OCI-M1 (cell line): Measurements from ENCODE around the gene IBSP.

Experiments used
- DNase-seq: peaks from one replicate; lab custom pipeline; 2025; lab: John Stamatoyannopoulos, UW

IBSP gene, protein sequence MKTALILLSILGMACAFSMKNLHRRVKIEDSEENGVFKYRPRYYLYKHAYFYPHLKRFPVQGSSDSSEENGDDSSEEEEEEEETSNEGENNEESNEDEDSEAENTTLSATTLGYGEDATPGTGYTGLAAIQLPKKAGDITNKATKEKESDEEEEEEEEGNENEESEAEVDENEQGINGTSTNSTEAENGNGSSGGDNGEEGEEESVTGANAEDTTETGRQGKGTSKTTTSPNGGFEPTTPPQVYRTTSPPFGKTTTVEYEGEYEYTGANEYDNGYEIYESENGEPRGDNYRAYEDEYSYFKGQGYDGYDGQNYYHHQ

DNA sequence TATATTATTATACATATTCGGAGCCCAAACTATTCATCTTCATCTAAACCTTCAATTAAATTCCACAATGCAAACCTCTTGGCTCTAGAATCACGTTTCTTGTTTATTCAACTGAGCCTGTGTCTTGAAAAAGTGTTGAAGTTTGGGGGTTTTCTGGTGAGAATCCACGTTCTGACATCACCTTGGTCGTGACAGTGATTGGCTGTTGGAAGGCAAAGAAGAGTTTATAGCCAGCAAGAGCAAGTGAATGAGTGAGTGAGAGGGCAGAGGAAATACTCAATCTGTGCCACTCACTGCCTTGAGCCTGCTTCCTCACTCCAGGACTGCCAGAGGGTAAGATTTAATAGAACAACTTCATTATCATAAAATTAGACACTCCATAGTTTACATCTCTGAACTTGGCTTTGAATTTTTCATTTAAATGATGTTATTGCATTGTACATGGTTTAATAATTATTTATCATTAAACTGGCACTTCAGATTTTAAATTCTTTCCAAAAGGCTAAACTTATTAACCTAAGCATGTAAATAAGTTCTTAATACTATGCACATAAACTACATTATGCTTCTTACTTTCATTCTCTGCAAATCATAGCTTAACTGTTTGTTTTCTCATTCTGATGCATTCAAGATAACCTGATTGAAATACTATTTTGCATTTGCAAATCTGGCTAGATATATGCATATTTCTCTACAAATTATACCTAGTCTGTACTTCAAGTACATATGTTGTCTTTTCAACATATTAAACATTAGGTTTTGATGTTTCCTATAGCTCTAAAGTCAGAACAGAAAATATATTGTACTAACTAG, at the start of gene IBSP:
Gene IBSP, plus strand, starts transcription at position 254 of the 813 bp plus-strand sequence. CDS start 2,808 bp downstream, outside the sequence.
- no peak for DNase-seq

DNA sequence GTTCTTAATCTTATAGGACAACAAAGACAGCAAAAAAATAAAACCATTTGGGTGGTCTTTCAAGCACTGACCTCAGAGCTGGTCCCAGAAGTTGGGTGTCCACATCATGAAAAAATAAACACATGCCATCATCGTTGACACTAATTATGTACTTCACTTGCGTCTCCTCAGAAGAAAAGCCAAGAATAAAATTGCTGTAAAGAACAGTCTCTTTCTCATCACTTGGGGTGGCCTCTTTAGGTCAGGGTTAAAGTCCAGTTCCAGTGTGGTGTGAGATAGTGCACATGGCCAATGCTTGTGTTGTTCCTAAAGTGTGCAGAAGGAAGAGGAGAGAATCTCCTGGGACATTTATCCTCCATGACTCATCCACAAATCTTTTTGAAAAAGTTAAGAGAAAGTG, 49.5 kb upstream of the IBSP start:
- no peak for DNase-seq

DNA sequence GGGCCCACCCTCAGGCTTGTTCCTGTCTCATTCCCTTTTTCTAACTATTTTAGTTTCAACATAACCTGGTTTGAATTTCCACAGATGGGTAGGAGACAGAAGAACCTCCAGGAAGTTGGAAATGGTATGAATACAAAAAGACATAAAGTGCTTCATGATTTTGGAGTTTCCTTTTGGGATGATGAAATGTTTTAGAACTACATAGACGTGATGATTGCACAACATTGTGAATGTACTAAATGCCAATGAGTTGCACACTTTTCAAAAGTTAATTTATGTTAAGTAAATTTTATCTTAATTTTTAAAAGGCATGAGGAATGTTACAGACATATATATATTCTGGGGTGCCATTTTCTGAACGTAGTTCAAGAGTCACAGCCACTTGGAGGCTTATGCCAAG, 41.1 kb upstream of the IBSP start:
- DNase-seq, result no peak

DNA sequence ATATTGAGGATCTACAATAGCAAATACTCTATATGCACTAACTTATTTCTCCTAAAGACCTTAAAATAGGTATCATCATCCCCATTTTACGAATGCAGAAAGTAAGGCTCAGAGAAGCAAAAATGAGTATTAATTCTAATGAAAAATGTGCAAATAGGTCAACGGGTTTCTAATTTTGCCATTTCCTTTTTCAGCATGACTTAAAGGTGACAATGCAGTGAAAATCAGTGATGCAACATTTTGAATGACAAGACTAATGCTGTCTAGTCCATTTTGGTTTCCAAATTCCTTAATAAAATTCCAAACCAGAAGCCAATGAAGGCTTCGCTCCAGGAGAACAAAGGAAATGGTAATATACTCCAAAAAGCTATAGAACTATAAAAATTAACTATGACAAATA, 37.0 kb upstream of the IBSP start:
- no peak for DNase-seq

DNA sequence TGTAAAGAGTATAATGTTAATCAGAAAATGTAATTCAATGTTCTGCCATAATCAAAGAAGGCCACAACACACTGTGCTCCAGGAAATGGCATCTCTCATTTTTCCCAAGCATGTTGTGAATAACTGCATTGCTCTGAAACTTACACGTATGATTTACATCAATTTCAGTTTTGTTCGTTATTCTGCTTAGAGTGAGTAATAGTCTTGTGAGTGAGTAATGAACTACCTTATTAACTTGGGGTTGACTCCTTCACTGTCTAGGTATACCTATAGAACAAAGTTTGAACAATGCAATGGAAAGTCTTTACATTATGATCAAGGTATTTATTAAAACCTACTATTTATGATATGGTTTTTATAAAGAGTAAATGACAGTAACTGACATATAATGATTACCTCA, 17.8 kb upstream of the IBSP start:
- DNase-seq, result no peak

DNA sequence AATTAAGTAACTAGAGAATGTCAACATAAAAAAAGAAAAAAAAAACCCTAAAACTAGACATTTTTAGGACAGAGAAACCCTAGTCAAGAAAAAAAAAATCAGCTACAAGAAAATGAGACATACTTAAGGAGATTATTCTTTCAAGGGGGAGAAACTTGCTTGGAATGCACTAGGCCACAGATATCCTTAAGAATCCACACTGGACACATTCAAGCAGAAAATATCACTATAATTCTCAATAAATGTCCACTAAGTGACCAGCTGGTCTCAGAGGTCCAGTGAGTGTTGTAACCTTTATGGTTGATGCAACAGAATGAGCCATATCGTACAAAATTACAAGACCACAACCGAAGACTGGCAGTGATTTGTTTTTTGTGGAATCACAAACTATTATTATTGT, 15.6 kb upstream of the IBSP start:
- no peak for DNase-seq

DNA sequence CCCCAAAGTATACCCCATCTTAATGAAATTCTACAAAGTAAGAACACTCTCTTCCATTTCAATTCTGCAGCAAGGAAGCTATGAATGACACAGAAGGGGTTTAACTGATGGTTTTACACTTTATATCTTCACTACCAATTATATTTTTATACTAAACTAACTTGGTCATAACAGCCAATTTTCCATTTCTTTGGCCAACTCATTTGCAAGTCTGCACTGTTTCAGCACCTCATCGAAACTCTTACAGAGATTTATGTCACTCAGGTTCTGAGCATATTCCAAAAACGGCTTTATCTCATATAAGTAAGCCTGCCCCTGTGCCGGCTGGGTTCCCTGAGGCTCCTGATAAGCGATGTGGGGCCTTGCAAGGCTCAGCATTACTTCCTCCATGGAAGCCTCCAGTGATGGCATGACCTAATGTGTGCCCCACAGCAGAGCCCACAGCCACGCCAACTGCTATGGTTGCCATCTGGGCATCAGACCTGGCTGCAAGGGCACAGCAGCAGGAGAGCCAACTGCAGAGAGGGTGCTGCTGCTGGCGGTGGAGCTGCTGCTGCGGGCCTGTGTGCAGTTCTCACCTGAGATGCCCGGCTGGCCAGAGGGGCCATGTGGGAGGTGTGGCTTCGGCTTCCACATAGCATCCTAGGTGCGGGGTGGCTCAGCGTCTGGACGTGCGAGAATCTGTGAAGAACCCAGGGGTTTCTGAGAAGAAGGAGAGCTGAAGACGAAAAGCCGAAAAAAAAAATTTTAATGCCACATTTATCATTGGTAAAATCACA, 13.4 kb upstream of the IBSP start:
- DNase-seq, result peak; percentile 79

DNA sequence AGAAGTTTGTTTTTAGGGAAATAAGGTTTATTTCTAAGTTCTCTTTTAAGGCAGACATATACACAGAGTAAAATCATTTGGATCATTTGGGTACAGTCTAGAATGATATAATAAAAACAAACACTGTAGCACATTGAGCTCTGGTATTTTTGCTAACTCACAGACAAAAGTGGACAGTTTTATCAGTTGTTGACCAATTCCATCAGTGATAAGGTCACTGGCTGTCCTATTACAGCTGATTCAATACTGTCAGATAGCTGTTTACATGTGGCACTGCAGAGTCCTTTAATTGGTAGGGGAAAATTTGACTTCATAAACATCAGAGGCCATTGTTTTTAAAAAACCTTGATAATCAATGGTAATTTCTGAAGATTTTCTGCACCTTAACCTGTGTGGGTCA, 3.5 kb downstream of the IBSP start:
- peak; percentile 10 for DNase-seq

DNA sequence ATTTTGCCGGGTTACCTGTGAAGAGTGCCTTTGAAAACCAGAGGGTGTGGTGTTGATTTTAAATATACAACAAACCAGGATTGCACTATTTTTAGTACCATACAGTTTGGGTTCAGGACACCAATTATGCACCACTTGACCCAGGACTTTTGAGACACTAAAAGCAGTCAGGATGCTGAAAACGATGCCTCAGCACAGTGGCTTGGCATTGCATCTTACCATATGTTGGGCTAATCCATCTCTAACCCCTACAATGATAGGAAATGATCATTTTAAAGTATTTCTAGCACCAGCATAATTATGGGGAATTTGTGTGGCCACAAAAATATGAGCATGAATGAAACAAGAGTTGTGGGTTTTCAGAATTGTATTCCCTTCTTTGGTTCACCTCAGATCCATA, 4.1 kb downstream of the IBSP start:
- DNase-seq, result no peak

DNA sequence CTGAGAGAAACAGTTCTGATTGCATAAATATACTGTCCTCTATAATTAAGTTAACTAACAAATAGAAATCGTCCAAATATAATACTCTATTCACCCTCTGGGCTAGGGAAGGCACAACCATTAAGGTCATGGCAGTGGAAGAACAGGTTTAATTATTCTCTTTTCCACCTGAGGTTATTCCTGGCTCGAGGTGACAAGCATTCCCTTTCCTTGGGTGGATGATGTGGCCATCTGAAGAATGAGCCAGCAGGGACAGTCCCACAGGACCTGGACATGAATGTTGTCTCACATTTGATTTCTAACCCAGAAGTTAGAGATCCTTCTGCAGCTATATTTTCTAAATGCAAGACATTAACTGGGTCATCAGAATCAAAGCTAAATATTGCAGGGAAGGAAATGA, 5.5 kb downstream of the IBSP start:
- DNase-seq, result no peak

DNA sequence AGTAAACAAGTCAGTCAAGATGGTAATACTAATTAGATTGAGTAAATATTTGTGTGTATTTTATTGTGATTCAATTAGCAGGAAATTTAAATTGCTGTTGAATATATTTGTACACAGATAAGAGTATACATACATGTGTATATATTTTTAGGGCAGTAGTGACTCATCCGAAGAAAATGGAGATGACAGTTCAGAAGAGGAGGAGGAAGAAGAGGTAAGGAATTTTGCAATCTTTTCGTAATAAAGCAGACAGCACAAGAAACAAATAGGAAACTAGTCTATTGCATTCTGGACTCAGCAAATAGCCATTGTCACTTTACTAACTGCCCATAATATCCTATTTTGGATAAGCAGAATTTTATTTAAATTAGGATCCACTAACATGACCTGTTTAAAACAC, 6.6 kb downstream of the IBSP start:
- DNase-seq, result no peak

DNA sequence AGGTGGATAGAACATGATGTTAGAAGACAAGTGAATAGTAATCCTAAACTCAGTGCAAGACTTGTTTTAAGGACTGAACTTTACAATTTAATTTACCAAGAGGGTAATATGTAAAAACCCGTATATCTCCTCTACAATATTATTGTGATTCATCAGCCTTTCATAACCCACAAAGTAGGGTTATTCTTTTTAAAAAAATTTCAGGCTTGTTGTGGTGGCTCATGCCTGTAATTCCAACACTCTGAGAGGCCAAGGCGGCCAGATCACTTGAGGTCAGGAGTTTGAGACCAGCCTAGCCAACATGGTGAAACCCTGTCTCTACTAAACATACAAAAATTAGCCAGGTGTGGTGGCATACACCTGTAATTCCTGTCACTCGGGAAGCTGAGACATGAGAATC, 7.2 kb downstream of the IBSP start:
- no peak for DNase-seq

DNA sequence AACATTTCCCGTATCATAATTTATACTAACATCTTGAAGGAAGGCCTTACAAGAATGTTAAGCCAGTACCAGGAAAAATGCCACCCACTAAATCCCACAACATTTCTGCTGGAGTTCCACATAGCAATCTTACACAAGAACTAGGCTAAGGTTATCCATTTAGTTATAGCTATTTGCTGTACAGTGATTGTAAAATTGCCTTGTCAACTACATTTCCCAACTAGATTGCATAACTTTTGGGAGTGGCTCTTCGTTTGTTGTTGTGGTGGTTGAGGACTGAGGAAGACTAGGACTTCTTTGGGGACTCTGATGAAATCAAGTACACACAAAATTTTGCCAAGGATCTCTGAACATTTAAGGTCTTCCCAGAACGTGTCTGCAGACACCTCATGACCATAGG, 8.0 kb downstream of the IBSP start:
- peak; percentile 53 for DNase-seq

DNA sequence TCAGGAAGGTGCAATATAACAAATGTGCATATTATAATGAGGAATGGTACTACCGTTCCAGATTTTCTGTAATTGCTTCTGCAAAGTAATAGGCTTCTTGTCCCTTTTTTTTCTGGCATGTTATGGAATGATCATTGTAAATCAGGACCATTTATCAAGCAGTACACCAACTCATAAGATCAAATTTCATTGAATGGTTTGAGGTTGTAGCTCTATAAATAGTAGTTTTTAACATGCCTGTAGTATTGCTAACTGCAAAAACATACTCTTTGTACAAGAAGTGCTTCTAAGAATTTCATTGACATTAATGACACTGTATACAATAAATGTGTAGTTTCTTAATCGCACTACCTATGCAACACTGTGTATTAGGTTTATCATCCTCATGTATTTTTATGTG, 12.6 kb downstream of the IBSP start:
- DNase-seq, result no peak

DNA sequence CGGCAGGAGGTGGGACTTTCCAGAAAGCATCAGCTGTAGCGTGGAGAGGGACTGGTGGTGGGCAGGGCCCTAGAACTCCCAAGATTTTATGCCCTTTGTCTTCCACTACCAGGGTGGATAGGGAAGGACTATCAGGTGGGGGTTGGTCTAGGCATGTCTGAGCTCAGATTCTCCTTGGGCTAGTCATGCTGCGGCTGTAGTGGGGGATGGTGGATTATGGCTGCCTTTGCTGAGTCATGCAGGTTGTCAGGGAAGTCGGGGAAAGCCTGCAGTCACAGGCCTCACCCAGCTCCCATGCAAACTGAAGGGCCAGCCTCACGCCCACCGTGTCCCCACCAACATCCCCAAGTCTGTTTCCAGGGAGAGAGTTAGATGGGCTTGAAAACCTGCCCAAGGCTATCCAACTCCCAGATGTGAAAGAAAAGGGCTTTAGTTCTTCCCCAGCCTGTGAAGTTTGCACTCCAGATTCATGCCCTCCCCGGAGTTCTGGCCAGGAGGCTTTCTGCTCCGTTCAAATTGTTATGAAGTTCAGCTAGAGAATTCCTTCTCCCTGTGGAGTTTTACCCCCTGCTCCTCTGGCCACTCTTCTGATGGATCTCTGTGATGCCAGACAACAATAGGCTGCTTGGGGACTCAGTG, 20.0 kb downstream of the IBSP start:
- DNase-seq, result peak; percentile 65

DNA sequence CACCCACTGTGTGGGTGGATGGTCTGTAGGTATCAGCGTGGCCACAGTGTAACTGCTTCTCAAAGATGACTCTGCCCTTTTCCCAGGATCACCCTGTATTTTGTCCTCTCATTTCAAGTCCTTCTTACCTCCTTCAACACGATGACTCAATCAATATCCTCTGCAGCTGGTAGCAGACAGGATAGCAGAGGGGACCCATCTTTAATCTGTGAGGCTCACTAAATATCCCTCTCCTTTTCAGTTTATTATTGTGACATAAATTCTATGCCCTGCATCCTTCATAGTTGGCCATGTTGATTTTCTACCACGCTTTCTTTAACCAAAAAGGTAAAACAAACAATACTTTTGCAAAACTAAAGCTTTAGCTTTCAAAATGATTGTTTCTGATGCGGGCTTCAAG, 23.8 kb downstream of the IBSP start:
- no peak for DNase-seq

DNA sequence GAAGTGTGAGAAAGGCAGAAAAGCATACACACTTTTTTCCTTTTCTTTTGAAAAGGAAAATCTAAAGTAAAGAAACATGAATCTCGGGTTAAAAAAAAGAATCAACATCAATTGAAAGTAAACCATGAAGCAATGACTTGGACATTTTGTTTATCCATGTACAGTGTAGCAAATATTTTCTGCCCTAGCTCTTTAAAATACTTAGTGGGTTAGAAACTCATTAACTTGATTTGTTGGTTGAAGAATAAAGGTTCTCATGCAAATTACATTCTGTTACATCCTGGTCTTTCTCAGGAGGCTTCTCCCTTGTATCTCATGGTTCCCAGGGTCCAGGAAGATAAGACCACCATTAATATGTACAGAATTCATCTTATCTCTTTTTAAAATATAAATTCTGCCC, 24.4 kb downstream of the IBSP start:
- DNase-seq, result no peak

DNA sequence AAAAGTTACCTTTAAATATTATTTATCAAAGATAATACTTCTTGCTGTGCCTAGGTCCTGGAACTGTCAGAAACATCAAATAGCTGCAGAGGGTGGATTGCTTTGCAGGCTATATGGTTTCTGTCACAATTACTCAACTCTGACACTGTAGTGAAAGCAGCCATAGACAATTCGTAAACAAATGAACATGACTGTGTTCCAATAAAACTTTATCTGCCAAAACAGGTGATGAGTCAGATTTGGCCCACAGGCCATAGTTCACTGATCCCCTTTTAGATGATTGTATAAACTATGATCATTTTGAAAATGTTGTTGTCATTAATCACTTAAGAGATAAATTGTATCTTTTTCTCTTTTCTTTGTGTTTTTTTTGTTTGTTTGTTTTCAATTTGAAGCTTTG, 25.0 kb downstream of the IBSP start:
- DNase-seq, result peak; percentile 46

DNA sequence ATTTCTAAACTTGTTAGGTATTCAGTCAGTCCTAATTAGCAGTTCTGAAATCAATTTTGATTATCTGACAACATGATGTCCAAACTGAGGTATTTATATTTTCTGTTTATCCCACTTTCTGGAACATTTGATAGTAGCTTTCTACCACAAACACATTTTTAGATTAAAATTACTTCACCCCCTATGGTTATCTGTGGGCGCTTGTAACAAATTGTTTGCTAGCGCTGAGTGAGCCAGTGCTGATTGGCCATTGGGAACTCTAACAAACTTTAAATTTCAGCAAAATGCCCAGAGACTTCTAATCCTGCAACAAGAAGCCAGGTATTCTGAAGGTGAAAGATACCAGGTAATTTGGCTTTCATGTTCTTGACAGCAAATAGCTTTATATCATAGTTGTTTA, 33.3 kb downstream of the IBSP start, which contains the start of gene MEPE:
Gene MEPE, plus strand, starts transcription at position 301 of the 400 bp plus-strand sequence. CDS start 1,746 bp downstream, outside the sequence.
- DNase-seq, result no peak

DNA sequence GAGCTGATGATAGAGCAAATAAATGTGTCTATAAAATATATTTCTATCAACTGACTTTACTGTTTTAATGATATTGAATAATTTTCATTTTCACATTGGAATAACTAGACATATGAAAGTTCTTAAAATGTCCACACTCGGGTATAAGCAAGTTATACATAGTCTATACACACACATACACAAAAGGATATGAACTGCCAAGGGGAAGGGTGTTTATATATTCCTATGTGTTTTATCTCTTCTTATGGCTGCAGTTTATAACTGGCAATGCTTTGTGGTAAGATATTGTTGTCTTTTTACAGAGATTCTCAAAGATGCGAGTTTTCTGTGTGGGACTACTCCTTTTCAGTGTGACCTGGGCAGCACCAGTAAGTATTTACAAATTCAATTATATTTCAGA, 35.0 kb downstream of the IBSP start:
- DNase-seq, result no peak

DNA sequence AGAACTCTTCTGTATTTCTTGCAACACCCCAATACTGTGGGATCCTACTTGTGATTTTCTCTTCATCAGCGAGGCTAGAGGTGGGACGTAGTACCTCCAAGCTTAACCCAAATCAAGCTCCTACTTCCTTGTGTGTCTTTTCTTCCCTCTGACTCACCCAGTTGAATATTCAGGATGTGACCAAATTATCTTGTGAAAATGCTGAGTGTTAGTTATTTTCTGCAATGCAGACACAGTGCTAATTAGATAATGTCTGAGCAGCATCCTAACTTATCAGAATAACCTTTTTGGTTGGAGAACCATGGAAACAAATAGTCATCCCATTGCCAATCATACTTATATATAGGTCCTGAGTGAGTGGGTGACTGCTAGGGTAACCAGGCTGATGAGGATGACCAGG, 35.8 kb downstream of the IBSP start:
- no peak for DNase-seq

DNA sequence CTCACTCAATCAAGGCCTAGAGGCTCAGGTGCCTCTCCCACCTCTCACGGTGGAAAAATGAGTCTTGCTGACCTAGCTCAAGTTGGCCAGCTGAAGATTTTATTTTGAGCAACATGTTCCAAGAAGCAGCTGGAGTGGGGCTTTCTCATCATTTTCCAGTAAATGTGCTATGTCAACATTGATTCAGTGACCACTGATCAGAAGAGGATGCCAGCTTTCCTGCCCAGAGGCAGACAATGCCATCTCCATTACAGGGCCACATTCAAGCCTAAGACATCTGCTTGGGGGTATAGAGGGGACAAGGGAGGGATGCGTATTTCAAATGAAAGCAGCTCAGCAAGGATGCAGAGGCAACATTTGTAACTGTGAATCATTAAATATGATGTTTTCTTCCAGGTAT, 36.4 kb downstream of the IBSP start:
- no peak for DNase-seq
